Lower lobe of right lung (tissue), 2 donors: ENCODE measurements around the gene LIX1L. TPM values are rescaled to one million over a fixed set of nuclear protein-coding genes. Genes with fewer than 3 reads are reported as not detected.
"Not testable (repeated sequence)": the region's sequence is repeated elsewhere in the genome, so short reads cannot be mapped to it uniquely, and the experiment has no call there.

ENCODE experiments used
- ATAC-seq, 2 donors: fragments of 200-7000 bp; cut with Tn5 transposase; one replicate each; pipeline ENCODE4 v1.9.1; 2020 to 2022; ENCODE audit warnings: mild to moderate bottlenecking in 2 of 2, moderate library complexity in 2 of 2
- DNase-seq: peaks from one replicate; pipeline ENCODE4 v3.0.0-alpha.2; 2020
- H3K27ac ChIP-seq: fragments of 200-600 bp; one replicate; pipeline ENCODE4 v1.8.0; 2022
- H3K27me3 ChIP-seq: fragments of 200-600 bp; one replicate; pipeline ENCODE4 v1.8.0; 2022; ENCODE audit warnings: low read depth
- H3K36me3 ChIP-seq: fragments of 200-600 bp; one replicate; pipeline ENCODE4 v1.8.0; 2022; ENCODE audit warnings: mild to moderate bottlenecking
- H3K4me1 ChIP-seq: fragments of 200-600 bp; one replicate; pipeline ENCODE4 v1.8.0; 2022
- H3K4me3 ChIP-seq: fragments of 200-600 bp; one replicate; pipeline ENCODE4 v1.8.0; 2022; ENCODE audit warnings: mild to moderate bottlenecking
- H3K9me3 ChIP-seq: fragments of 200-600 bp; one replicate; pipeline ENCODE4 v1.8.0; 2022
- CTCF ChIP-seq: fragments of 200-600 bp; IDR thresholded peaks from one replicate; pipeline ENCODE4 v1.8.0; 2022; ENCODE audit warnings: antibody characterized with exemption, mild to moderate bottlenecking
- intact Hi-C: fragments of 100-400 bp; cut with DNase I; formaldehyde crosslinking; loops from one replicate; pipeline ENCODE4 v1.11.0; 2022
- total RNA-seq: library from RNA; stranded (reverse); fragmentation: NEBNext Ultra II Directional; extraction: Animal tissue kit (Norgen Biotek cat#: 25700); gene quantifications from one replicate; pipeline ENCODE4 v1.2.1, GENCODE V29; 2021
- donor health status: DM: no; HTN: yes; CAD: no; lungs with severe emphysema.

Gene LIX1L
- total RNA-seq, 1 donor from 2014 or later: 30.9 TPM

- peak overlapping the region; percentile 90 for H3K27ac ChIP-seq
- ATAC-seq (no peak), DNase-seq (no peak)
- intact Hi-C loops: no loop called here
- peaks cover 28% of the 10 kb centered on the region for H3K4me1 ChIP-seq
- peaks cover 25% of the 10 kb centered on the region for H3K36me3 ChIP-seq
- no peaks in the 10 kb centered on the region for H3K9me3 ChIP-seq
- no peak for TF ChIP-seq CTCF
- peak overlapping the region; percentile 77 for H3K4me3 ChIP-seq
- H3K27me3 ChIP-seq: no peaks in the 10 kb centered on the region
Measured at GRCh38 chr1:145927916-145928643, 29.7 kb downstream of the LIX1L start.

- peak within 1 kb of the TSS; percentile 77 for H3K4me3 ChIP-seq
- no peaks in the 10 kb centered on the region for H3K9me3 ChIP-seq
- ATAC-seq: peak; percentile 99
- H3K27ac ChIP-seq: peak within 1 kb of the TSS; percentile 90
- TF ChIP-seq CTCF: peak; percentile 55
- intact Hi-C loops: no loop called here
- H3K4me1 ChIP-seq: peaks cover 23% of the 10 kb centered on the region
- H3K36me3 ChIP-seq: peaks cover 29% of the 10 kb centered on the region
- H3K27me3 ChIP-seq: no peaks in the 10 kb centered on the region
- peak; percentile 93 for DNase-seq
Measured at GRCh38 chr1:145927063-145927886, 30.5 kb downstream of the LIX1L start, which contains the start of gene RBM8A. RBM8A (minus strand) TSS chr1:145927484; CDS start chr1:145927426, 58 bp downstream.

- peaks cover 30% of the 10 kb centered on the region for H3K36me3 ChIP-seq
- peak overlapping the region; percentile 77 for H3K4me3 ChIP-seq
- peaks cover 18% of the 10 kb centered on the region for H3K4me1 ChIP-seq
- H3K27ac ChIP-seq: peak overlapping the region; percentile 90
- H3K27me3 ChIP-seq: no peaks in the 10 kb centered on the region
- no peaks in the 10 kb centered on the region for H3K9me3 ChIP-seq
- no peak for TF ChIP-seq CTCF
- intact Hi-C loops: no loop called here
- DNase-seq: no peak
- ATAC-seq: peak; percentile 3 to 10
Measured at GRCh38 chr1:145926686-145927062, 31.1 kb downstream of the LIX1L start.

- DNase-seq: no peak
- ATAC-seq: no peak
- no peaks in the 10 kb centered on the region for H3K27me3 ChIP-seq
- H3K4me3 ChIP-seq: no peak overlapping the region
- H3K4me1 ChIP-seq: peaks cover 32% of the 10 kb centered on the region
- no peaks in the 10 kb centered on the region for H3K9me3 ChIP-seq
- no peak overlapping the region for H3K27ac ChIP-seq
- TF ChIP-seq CTCF: no peak
- H3K36me3 ChIP-seq: peaks cover 30% of the 10 kb centered on the region
- intact Hi-C loops: no loop called here
Measured at GRCh38 chr1:145922266-145922665, 35.6 kb downstream of the LIX1L start.

GRCh38 chr1:145920297-145920696 lies 37.5 kb downstream of the LIX1L start:
- H3K27me3 ChIP-seq, H3K4me3 ChIP-seq, ATAC-seq, H3K27ac ChIP-seq, intact Hi-C loops, DNase-seq, H3K9me3 ChIP-seq: not testable (repeated sequence)
- Histone ChIP-seq H3K36me3 (peaks cover 35% of the 10 kb centered on the region), H3K4me1 (peaks cover 26% of the 10 kb centered on the region)
